ENCODE results near the gene TMEM59. TPM values are rescaled to one million over a fixed set of nuclear protein-coding genes. Genes with fewer than 3 reads are reported as not detected.

Gene TMEM59
- total and polyA plus RNA-seq, 12 donors, result 98.2 to 474 (median 342) TPM

DNA sequence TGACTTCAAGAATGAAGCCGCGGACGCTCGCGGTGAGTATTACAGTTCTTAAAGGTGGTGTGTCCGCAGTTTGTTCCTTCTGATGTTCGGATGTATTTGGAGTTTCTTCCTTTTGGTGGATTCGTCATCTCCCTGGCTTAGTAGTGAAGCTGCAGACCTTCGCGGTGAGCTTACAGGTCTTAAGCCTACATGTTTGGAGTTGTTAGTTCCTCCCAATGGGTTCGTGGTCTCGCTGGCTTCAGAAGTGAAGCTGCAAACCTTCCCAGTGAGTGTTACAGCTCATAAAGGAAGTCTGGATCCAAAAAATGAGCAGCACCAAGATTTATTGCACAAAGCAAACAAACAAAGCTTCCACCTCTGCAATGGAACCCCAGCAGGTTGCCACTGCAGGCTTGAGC is 49.8 kb downstream of the TMEM59 start:
- 90 to 96% methylated on average over 12 of the region's 12 CpGs for WGBS, 2 donors
- Histone ChIP-seq H3K27me3 (peaks cover 0 to 5% (median 0%) of the 10 kb centered on the region in 7 donors), H3K27ac (no peak overlapping the region), H3K4me1 (no peaks in the 10 kb centered on the region), H3K36me3 (no peaks in the 10 kb centered on the region), H3K9me3 (no peaks in the 10 kb centered on the region), H3K4me3 (no peak overlapping the region)
- intact Hi-C loops (cut with DNase I), result no loop called here
- ATAC-seq (no peak), DNase-seq (no peak)
- TF ChIP-seq, protein P1, sequence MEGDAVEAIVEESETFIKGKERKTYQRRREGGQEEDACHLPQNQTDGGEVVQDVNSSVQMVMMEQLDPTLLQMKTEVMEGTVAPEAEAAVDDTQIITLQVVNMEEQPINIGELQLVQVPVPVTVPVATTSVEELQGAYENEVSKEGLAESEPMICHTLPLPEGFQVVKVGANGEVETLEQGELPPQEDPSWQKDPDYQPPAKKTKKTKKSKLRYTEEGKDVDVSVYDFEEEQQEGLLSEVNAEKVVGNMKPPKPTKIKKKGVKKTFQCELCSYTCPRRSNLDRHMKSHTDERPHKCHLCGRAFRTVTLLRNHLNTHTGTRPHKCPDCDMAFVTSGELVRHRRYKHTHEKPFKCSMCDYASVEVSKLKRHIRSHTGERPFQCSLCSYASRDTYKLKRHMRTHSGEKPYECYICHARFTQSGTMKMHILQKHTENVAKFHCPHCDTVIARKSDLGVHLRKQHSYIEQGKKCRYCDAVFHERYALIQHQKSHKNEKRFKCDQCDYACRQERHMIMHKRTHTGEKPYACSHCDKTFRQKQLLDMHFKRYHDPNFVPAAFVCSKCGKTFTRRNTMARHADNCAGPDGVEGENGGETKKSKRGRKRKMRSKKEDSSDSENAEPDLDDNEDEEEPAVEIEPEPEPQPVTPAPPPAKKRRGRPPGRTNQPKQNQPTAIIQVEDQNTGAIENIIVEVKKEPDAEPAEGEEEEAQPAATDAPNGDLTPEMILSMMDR (IDR thresholded peaks at IDR 0.05), result no peak

DNA sequence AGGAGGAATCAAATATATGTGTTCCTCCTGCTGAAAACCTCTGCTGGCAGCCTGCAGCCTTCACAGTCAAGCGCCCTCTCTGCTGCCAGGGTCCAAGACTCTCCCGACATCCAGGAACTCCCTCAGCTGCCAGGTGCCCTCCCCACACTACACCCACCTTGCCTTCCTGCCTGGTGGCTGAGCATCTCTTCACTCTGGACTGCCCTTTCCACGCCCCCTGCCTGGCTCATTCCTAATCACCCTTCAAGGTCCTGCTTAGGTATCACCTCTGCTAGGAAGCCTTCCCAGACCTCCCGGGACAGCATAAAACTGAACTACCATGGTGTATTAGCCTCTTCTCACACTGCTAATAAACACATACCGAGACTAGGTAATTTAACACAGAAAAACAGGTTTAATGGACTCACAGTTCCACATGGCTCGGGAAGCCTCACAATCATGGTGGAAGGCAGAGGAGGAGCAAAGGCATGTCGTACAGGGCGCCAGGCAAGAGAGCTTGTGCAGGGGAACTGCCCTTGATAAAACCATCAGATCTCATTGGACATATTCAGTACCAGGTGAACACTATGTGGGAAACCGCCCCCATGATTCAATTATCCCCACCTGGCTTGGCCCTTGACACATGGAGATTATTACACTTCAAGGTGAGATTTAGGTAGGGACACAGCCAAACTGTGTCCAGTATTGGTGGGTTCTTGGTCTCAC is 50.3 kb downstream of the TMEM59 start:
- Histone ChIP-seq H3K9me3 (no peaks in the 10 kb centered on the region), H3K27me3 (peaks cover 0 to 3% (median 0%) of the 10 kb centered on the region in 7 donors), H3K27ac (no peak overlapping the region), H3K36me3 (no peaks in the 10 kb centered on the region), H3K4me1 (no peaks in the 10 kb centered on the region), H3K4me3 (no peak overlapping the region)
- TF ChIP-seq, protein P1 (IDR thresholded peaks at IDR 0.05), result no peak
- ATAC-seq, result no peak
- intact Hi-C loops (cut with DNase I), result no loop called here
- 55 to 86% methylated on average over 9 of the region's 9 CpGs for WGBS, 2 donors
- DNase-seq, result no peak

DNA sequence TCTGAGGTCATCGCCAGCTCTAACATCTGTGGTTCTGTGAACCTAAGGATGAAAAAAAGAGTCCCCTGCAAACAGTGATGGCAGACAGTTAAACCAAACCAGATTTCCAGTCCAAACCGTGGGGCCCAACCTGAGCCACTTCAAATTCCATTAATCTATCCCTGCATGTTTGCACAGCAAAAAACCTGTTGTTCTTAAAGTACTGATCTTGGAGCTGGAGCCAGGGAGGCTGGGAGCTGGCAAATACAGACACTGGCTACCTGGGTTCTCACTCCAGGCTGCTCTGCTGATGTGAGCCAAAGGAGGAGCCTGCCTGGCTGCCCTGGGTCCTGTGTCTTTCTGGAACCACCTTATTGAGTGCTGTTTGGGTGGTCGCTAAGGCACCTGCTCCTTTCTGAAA is 51.4 kb downstream of the TMEM59 start:
- TF ChIP-seq, protein P1 (IDR thresholded peaks at IDR 0.05), result no peak
- Histone ChIP-seq H3K36me3 (no peaks in the 10 kb centered on the region), H3K4me3 (no peak overlapping the region), H3K4me1 (no peaks in the 10 kb centered on the region), H3K9me3 (no peaks in the 10 kb centered on the region), H3K27me3 (no peaks in the 10 kb centered on the region), H3K27ac (no peak overlapping the region)
- intact Hi-C loops (cut with DNase I), result no loop called here
- ATAC-seq (no peak), DNase-seq (no peak)
- WGBS, 2 donors, result 71 to 72% methylated on average over 3 of the region's 3 CpGs

DNA sequence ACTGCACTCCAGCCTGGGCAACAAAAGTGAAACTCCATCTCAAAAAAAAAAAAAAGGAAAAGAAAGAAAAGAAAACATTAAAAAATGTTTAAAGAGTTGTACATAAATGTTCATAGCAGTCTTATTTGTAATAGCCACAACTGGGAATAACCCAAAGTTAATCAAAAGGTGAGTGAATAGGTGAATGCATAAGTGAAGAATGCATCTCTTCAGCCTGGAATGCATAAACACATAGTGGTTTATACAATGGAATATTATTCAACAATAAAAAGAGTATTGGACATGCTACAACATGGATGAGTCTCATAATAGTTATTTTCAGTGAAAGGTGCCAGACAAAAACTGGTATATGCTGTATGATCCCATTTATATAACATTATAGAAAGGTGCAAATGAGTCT is 53.1 kb downstream of the TMEM59 start:
- H3K36me3 ChIP-seq, result no peaks in the 10 kb centered on the region
- DNase-seq (no peak), ATAC-seq (no peak)
- H3K27ac ChIP-seq, result no peak overlapping the region
- TF ChIP-seq, protein P1 (IDR thresholded peaks at IDR 0.05), result no peak
- H3K4me3 ChIP-seq, result no peak overlapping the region
- H3K27me3 ChIP-seq, result no peaks in the 10 kb centered on the region
- intact Hi-C loops (cut with DNase I), result no loop called here
- no peaks in the 10 kb centered on the region for H3K9me3 ChIP-seq
- no peaks in the 10 kb centered on the region for H3K4me1 ChIP-seq

Data from heart right ventricle (tissue), 16 donors.